ENCODE data around the gene BRD3.
"Not testable (repeated sequence)": the region's sequence is repeated elsewhere in the genome, so short reads cannot be mapped to it uniquely, and the experiment has no call there.

The BRD3 gene

DNA sequence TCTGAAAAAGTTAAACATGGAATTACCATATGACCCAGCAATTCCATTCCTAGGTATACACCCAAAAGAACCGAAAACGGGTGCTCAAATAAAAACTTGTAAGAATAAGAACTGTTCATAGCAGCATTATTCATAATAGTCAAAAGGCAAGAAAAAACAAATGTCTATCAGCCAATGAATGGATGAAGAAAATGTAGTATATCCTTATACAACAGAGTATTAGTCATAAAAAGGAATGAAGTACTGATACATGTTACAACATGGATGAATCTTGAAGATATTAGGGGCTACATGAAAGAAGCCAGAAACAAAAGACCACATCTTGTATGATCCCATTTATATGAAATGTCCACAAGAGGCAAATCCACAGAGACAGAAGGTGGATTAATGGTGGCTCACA, 15.6 kb upstream of the BRD3 start:
- Histone ChIP-seq H3K36me3 (no peaks in the 10 kb centered on the region), H3K27me3 (ENCODE audit: insufficient read depth, low read depth, severe bottlenecking) (no peaks in the 10 kb centered on the region), H3K27ac (no peak overlapping the region), H3K9me3 (ENCODE audit: severe bottlenecking) (no peaks in the 10 kb centered on the region), H3K4me3 (ENCODE audit: low read depth, low read length) (no peak overlapping the region)
- no peak for DNase-seq
- TF ChIP-seq, protein P1, sequence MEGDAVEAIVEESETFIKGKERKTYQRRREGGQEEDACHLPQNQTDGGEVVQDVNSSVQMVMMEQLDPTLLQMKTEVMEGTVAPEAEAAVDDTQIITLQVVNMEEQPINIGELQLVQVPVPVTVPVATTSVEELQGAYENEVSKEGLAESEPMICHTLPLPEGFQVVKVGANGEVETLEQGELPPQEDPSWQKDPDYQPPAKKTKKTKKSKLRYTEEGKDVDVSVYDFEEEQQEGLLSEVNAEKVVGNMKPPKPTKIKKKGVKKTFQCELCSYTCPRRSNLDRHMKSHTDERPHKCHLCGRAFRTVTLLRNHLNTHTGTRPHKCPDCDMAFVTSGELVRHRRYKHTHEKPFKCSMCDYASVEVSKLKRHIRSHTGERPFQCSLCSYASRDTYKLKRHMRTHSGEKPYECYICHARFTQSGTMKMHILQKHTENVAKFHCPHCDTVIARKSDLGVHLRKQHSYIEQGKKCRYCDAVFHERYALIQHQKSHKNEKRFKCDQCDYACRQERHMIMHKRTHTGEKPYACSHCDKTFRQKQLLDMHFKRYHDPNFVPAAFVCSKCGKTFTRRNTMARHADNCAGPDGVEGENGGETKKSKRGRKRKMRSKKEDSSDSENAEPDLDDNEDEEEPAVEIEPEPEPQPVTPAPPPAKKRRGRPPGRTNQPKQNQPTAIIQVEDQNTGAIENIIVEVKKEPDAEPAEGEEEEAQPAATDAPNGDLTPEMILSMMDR (IDR thresholded peaks at IDR 0.05; ENCODE audit: low read depth, low read length): no peak

DNA sequence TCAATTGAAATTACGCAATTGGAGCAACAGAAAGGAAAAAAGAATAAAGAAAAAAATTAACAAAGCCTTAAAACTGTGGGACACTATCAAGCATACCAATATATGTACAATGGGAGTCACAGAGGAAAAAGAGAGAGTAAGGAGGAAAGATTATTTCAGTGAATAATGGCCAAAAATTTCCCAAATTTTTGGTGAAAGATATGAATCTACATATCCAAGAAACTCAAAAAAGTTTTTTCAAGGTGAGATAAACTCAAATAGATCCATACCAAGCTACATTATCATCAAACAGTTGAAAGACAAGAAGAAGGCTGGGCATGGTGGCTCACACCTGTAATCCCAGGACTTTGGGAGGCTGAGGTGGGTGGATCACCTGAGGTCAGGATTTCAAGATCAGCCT, 8.8 kb upstream of the BRD3 start:
- H3K27me3 ChIP-seq (ENCODE audit: insufficient read depth, low read depth, severe bottlenecking): no peaks in the 10 kb centered on the region
- TF ChIP-seq, protein P1 (IDR thresholded peaks at IDR 0.05; ENCODE audit: low read depth, low read length): no peak
- H3K9me3 ChIP-seq (ENCODE audit: severe bottlenecking): peaks cover 6% of the 10 kb centered on the region
- no peak overlapping the region for H3K27ac ChIP-seq
- H3K36me3 ChIP-seq: no peaks in the 10 kb centered on the region
- no peak overlapping the region for H3K4me3 ChIP-seq (ENCODE audit: low read depth, low read length)
- no peak for DNase-seq

DNA sequence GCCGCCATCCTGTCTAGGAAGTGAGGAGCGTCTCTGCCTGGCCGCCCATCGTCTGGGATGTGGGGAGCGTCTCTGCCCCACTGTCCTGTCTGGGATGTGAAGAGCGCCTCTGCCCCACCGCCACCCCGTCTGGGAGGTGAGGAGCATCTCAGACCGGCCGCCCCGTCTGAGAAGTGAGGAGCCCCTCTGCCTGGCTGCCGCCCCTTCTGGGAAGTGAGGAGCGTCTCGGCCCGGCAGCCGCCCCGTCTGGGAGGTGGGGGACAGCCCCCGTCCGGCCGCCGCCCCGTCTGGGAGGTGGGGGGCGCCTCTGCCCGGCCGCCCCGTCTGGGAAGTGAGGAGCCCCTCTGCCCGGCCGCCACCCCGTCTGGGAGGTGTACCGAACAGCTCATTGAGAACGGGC, 7.9 kb upstream of the BRD3 start:
- not testable (repeated sequence) for H3K36me3 ChIP-seq; H3K27me3 ChIP-seq (ENCODE audit: insufficient read depth, low read depth, severe bottlenecking); H3K27ac ChIP-seq; H3K9me3 ChIP-seq (ENCODE audit: severe bottlenecking); DNase-seq; H3K4me3 ChIP-seq (ENCODE audit: low read depth, low read length)

DNA sequence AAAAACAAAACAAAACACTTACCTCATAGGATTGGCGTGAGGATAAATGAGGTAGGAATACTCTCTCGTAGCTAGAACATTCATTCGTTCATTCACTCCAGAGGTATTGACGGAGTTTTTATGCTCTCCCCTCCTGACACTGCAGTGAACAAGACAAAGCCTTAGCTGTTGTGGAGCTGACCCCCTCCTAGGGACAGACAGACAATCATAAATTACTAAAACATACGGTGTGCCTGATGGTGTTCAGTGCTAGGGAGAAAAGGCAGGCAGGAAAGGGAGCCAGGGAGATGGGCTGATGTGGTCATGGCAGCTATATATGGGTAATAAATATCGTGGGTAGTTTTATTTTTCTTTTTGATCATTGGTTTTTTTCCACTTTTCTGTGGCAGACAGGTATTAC, 5.7 kb upstream of the BRD3 start:
- Histone ChIP-seq H3K9me3 (ENCODE audit: severe bottlenecking) (peaks cover 6% of the 10 kb centered on the region), H3K4me3 (ENCODE audit: low read depth, low read length) (no peak overlapping the region), H3K27ac (no peak overlapping the region), H3K36me3 (no peaks in the 10 kb centered on the region), H3K27me3 (ENCODE audit: insufficient read depth, low read depth, severe bottlenecking) (no peaks in the 10 kb centered on the region)
- no peak for DNase-seq
- TF ChIP-seq, protein P1 (IDR thresholded peaks at IDR 0.05; ENCODE audit: low read depth, low read length): no peak

DNA sequence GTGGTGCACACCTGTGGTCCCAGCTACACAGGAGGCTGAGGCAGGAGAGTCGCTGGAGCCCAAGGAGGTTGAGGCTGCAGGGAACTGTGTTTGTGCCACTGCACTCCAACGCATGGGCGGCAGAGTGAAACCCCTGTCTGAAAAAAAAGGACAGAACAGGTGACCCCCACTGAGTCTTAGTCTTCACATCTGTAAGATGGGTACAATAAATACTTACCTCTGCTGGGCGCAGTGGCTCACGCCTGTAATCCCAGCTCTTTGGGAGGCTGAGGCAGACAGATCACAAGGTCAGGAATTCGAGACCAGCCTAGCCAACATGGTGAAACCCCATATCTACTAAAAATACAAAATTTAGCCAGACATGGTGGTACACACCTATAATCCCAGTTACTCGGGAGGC, 4.9 kb upstream of the BRD3 start:
- H3K9me3 ChIP-seq (ENCODE audit: severe bottlenecking); DNase-seq; H3K27me3 ChIP-seq (ENCODE audit: insufficient read depth, low read depth, severe bottlenecking); H3K36me3 ChIP-seq; H3K4me3 ChIP-seq (ENCODE audit: low read depth, low read length); H3K27ac ChIP-seq: not testable (repeated sequence)

DNA sequence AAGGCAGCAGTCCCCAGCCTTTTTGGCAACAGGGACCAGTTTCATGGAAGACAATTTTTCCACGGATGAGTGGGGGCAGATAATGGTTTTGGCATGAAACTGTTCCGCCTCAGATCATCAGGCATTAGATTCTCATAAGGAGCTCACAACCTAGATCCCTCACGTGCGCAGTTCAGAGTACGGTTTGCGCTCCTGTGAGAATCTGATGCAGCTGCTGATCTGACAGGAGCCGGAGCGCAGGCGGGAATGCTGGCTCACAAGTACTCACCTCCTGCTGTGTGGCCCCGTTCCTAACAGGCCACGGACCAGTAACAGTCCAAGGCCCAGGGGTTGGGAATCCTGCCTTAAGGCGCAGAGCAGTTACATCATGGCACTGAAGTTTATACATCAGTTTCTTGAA, 3.3 kb upstream of the BRD3 start:
- no peaks in the 10 kb centered on the region for H3K27me3 ChIP-seq (ENCODE audit: insufficient read depth, low read depth, severe bottlenecking)
- H3K27ac ChIP-seq: no peak overlapping the region
- no peak for DNase-seq
- TF ChIP-seq, protein P1 (IDR thresholded peaks at IDR 0.05; ENCODE audit: low read depth, low read length): no peak
- H3K4me3 ChIP-seq (ENCODE audit: low read depth, low read length): no peak overlapping the region
- no peaks in the 10 kb centered on the region for H3K36me3 ChIP-seq
- peaks cover 4% of the 10 kb centered on the region for H3K9me3 ChIP-seq (ENCODE audit: severe bottlenecking)

DNA sequence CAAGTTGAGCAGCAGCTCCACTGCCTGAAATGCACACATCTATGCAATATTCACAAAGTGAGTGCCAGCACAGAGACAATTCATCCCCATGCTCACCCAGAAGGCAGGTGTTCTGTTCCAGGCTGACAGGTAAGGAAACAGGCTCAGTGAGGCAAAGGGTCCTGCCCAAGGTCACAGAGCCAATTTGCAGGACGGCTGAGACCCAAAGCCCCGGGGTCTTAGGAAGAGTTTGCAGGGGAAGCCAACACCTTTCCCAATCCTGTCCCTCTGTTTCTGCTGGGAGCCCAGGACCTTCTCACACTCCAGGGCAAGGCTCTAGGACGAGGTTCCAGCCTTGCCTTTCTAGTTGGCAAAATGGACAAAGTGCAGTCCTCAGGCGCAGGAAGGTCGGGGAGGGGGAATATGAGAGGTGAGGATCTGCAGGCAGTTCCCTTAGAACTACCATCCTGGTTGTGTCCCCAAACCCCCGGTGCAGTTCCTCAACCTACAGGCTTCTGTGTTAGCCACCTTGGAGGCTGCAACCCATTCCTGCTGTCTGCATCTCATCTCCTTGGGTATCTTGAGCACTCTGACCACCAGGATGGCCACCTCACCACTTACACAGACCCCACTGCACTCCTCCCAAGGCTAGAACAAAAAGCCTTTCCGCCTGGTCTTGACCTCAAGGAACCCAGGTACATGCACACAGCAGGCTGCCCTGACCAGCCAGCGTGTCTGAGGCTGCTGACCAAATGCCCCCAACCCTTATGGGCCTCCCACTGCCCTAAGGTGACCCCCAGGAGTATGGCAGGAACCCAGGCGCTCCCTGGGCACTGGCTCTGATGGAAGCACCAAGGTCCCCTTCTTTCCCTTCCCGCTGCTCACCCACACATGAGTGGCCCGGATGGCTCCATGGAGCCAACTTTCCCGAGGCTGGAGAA, 1.9 kb upstream of the BRD3 start:
- Histone ChIP-seq H3K9me3 (ENCODE audit: severe bottlenecking) (peaks cover 4% of the 10 kb centered on the region), H3K4me3 (ENCODE audit: low read depth, low read length) (no peak overlapping the region), H3K36me3 (peaks cover 5% of the 10 kb centered on the region), H3K27ac (no peak overlapping the region), H3K27me3 (ENCODE audit: insufficient read depth, low read depth, severe bottlenecking) (no peaks in the 10 kb centered on the region)
- DNase-seq: no peak
- TF ChIP-seq, protein P1 (IDR thresholded peaks at IDR 0.05; ENCODE audit: low read depth, low read length): no peak

All from WERI-Rb-1 (cell line).